GM19239 (cell line): ENCODE results near the gene FBXO2.

ENCODE experiments used
- DNase-seq: peaks from one replicate; pipeline ENCODE4 v3.0.0; 2011; ENCODE audit warnings: low spot score; ENCODE audit not compliant: insufficient read length
- FAIRE-seq: peaks from 2 replicates; lab custom pipeline; 2011; peaks lifted over from hg19 to GRCh38; lab: Jason Lieb, UNC

The FBXO2 gene

GRCh38 chr1:11654939-11655808 is 945 bp upstream of the FBXO2 start:
- FAIRE-seq = no peak

DNA sequence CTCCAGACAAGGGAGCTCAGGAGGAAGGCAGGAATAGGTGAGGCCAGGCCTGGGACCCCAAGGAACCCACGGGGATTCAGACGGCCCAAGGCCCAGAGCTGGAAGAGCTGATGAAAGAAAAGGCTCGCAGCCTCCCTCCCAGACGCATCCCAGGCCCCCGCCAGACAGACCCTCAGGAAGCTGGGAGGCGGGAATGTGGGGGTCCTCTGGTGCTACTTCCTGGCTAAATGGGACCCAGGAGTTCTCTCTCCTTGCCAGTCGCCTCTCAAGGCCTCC is 430 bp downstream of the FBXO2 start:
- no peak for FAIRE-seq
- DNase-seq = no peak

More at GRCh38 chr1:11654939-11655808, 945 bp upstream of the FBXO2 start:
- no peak for DNase-seq

DNA sequence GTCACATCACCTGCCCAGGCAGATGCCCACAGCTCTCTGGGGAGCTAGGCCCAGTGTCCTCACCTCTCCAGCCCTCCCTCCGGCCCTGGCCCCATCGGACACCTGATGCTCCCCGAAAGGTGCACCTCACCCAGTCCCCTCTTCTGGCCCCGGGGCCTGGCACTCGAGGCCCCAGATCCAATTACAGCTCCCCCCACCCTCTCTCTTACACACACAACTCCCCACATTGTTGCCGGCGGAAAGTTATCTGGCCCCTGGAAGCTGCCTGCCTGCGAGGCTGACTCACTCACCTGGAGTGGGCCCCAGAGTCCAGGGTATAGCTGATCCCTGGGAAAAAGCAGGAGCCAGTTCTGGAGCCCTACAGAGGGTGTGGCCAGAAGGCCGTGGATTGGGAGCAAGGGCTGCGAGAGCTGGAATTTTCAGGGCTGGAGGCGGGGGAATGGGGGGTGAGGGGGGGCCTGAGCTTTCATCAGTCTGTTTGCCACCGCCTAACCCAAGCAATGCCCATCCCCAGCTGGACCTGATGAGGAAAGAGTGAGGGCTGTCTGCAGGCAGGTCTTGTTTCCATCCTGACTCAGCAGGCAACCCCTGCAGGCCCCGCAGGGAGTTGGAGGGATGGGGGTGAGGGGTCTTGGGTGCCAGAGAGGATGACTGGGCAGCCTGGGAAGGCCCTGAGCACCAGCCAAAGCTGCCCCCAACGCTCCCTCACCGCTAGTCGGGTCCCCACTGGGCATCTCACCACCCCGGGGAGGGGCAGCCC is 948 bp downstream of the FBXO2 start:
- DNase-seq (no peak), FAIRE-seq (no peak)

- DNase-seq (no peak), FAIRE-seq (no peak)
Measured at GRCh38 chr1:11652203-11652780, 1.9 kb downstream of the FBXO2 start.

GRCh38 chr1:11651017-11651416 is 3.2 kb downstream of the FBXO2 start:
- DNase-seq = no peak
- FAIRE-seq = no peak

DNA sequence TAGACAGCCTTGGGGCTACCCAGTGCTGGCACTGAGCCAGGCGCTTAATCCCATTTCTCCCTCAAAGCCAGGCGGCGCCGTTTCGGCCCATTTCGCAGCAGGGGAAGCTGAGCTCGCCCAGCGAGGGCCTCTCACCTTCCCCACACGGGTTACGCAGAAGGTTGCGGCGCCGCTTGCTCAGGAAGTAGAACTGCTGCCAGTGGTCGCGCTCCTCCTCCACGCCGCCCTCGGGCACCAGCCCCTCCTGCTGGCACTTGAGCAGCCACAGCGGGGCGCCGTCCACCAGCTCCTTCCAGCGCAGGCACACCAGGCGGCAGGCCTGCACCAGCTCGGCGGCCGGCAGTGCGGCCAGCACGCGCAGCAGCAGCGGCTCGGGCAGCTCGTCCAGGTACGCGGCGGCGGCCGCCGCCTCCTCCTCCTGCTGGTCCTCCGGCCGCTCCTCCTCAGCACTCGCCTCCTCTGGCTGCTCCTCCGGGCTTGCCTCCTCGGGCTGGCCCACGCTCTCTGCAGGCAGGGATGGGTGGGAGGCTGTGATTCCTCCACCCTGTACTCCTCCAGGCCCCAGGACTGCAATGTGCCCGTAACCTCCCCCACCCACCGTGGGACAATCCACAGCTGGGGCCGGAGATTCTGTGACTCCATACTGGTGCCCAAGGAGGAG is 3.8 kb downstream of the FBXO2 start:
- FAIRE-seq (no peak), DNase-seq (peak; percentile 59)

DNA sequence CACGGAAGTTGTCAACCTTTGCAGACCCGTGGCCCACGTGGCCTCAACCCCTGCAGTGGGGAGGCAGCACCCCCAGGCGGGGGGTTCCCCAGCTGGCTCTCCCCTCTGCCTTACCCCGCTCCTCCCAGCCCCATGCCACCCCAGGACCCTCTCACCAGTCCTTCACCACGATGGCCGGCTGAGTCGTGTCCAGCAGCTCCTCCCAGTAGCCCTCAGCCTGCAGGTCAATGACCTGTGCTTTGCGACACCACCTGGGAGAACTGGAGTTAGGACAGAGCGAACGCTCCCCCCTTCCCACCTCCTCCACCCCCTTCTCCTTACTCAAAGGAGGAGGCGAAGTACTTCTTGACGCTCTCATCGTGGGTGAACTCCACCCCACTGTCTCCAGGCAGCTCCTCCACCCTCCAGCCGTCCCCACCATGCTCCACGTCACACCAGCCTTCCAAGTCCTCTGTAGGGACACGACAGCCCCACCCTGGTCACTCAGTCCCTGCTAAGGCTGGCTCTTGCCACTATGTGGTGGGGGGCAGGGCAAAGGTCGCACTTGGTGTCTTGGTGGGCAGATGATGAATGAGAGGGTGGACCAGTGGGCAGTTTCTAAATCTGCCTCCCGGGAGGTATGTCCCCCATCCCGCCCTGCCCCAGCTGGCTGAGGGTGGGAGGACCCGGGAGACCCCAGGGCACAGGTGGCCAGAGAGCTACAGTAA is 4.5 kb downstream of the FBXO2 start:
- DNase-seq (no peak), FAIRE-seq (no peak)

DNA sequence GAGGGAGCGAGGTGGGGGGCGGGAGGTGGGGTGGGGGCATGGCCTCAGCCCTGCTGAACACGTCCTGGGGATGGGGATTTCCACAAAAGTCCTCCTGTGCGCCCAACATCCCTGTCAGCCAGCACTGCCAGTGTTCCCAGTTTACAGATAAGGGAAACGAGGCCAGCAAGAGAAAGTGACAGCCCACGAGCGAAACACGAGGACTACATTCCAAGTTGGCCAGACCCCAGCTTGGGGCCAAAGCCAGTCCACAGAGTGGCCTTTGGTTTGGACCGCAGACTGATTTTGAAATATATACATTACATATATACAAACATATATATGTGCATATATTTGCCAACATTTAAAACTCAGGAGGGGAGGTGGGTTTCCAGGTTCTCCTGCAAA is 5.0 kb downstream of the FBXO2 start:
- DNase-seq (no peak), FAIRE-seq (no peak)

DNA sequence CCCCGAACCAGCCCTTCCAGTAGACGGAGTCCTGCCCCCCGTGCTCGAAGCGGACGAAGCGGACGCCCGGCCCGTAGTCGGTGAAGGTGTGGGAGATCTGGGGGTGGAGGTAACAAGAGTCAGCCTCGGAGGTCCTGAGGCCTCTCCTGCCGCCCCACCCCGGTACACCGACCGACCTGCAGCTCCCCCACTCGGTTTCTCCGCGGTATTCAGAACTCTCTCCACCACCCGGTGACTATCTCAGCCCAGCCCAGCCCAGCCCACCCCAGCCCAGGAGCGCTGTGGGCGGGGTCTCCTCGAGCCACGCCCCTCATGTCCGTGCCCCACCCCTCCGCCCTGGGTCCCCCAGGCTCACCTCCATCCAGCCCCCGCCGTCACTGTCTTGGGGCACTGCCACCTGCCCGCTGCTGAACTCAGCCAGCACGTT is 5.5 kb downstream of the FBXO2 start:
- no peak for DNase-seq
- FAIRE-seq = no peak

DNA sequence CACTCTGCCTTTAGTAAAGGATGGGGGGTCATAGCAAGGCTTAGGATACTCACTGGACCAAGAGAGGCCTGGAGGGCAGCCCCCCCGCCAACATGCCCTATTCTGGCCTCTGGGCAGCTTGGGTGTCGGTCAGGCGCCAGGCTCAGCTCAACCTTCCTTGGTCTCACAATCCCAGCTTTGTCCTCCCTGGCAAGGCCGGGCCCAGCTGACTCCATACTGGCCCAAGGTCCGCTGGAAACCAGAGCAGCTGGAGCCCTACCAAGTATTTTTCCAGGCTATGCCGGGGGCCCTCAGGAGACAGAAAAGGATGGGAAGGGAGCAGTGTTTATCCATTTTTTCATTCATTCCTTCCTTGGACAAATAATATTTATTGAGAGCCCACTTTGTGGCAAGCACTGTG is 6.2 kb downstream of the FBXO2 start:
- FAIRE-seq (no peak), DNase-seq (no peak)

GRCh38 chr1:11647333-11647732 is 6.9 kb downstream of the FBXO2 start:
- FAIRE-seq (no peak), DNase-seq (no peak)

DNA sequence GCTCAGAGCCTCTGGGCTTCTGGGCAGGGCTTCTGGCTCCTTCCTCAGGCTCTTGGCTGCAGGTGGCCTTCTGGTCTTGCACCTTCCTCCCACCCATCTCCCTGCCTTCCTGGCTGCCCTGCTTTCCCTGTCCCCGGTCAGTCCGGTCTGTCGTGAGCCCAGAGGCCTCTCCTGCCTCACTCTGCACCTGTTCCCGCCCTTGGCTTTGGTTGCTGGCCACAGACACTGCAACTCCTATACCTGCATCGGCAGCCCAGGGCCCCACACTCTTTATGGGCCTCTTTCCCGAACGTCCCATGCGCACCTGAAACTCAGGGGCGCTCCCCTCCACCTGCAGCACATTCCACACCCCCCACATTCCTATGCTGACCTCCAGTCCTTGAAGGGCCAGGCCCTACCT is 7.9 kb downstream of the FBXO2 start:
- DNase-seq = no peak
- no peak for FAIRE-seq

GRCh38 chr1:11645670-11646265 is 8.5 kb downstream of the FBXO2 start:
- FAIRE-seq = peak; percentile 76

DNA sequence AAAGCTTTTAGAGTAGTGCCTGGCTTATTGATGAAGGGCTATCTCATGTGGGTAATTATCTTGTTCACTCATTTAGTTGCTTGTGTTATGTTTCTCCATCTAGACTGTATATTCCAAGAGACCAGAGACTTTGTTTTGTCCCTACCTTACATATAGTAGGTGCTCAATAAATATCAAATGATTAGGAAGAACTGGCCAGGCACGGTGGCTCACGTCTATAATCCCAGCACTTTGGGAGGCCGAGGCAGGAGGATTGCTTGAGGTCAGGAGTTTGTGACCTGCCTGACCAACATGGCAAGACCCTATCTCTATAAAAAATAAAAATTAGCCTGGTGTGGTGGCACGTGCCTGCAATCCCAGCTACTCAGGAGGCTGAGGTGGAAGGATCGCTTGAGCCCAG is 9.0 kb downstream of the FBXO2 start:
- FAIRE-seq = no peak
- no peak for DNase-seq

More at GRCh38 chr1:11645670-11646265, 8.5 kb downstream of the FBXO2 start:
- DNase-seq = peak; percentile 67

DNA sequence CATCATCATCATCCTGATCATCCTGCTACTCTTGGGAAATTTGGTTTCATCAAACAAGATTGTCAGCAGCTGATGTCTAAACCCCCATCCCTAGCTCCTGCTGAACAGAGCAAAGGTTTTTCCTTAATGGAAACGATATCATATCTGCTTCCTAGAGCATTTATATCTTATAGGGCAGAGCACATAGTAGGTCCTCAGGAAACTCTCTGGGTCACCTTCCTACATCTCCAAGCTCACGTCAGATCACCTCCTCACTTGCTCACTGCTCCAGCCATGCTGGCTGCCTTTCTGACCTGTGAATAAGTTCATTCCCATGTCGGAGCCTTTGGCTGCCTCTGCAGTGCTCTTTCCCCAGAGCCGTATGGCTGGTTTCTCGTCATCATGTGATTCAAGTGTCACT is 10.4 kb downstream of the FBXO2 start:
- DNase-seq (no peak), FAIRE-seq (no peak)

DNA sequence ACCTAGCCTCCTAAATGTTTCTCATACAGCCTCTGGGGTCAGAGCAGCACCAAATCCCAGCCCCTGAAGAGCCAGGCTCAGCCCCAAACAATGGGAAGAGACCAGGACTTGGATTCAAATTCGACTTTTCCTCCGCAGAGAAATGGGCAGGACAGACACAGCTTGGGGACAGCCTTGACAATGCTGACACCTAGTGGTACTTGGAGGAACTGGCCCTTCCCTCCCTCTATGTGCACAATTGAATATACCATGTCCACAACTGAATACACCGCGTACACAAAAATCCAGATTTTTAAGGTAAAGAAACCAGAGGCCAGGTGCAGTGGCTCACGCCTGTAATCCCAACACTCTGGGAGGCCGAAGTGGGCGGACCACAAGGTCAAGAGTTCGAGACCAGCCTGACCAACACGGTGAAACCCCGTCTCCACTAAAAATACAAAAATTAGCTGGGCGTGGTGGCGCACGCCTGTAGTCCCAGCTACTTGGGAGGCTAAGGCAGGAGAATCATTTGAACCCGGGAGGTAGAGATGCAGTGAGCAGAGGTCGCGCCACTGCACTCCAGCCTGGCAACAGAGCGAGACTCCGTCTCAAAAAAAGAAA is 11.7 kb downstream of the FBXO2 start:
- FAIRE-seq = peak; percentile 85

DNA sequence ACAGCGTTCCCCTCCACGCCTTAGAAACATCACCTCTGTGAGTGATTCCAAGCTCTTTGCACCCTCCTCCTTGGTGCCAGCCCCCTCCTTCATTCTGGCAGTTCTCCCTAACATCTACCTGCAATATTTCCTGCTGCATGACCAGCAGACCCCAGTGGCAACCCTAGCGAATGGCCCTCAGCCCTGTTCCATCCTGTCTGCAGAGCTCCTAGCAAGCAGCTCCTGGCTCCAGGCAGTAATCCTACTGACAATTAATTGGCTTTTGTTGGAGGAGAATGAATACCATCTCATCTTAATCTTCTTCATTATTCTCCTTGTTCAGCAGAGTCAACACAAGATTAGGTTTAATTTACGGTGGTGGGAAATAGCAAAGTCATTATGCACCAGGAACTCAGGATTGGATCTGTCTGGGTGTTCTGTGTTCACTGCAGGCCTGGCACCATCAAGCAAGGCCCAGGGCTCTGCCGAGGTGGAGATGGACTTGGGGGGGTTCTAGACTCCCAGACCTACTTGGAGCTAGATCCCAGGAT is 12.4 kb downstream of the FBXO2 start:
- no peak for FAIRE-seq

More for the DNA sequence above, 11.7 kb downstream of the FBXO2 start:
- DNase-seq = peak; percentile 89

DNA sequence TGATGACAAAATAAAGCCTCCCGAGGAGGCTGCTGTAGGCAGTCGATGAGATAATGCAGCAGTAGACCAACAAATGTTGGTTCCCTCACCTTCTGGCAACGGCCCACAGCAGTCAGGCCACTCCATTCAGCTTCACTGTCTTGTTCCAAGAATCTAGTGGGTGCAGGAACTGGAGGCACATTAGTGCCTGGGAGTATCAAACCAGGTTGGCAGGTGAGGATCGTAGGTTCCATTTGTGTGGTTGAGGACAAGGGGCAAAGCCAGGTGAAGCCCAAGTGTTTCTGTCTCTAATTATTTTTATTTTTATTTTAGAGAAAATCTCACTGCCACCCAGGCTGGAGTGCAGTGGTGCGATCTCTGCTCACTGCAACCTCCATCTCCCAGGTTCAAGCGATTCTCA is 13.3 kb downstream of the FBXO2 start:
- no peak for FAIRE-seq
- DNase-seq = no peak

More for the DNA sequence above, 12.4 kb downstream of the FBXO2 start:
- DNase-seq = no peak

DNA sequence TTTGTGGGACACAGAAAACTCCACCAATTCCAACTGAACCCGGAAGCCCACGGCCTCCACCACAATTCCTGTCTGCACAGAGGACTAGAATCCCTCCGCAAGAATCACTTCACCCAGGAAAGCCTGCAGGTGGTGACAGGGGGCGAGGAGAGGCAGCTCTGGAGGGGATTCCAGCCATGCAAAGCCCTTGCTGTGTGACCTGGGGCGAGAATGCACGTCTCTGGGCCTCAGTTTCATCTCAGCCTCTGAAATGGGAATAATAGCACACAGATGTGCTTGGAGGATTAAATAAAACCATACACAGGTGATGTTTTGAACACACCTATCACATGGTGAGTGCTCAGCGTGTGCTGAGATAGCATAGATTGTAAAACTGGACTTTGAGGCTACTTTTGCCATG is 14.1 kb downstream of the FBXO2 start:
- DNase-seq (no peak), FAIRE-seq (no peak)
